Subcutaneous adipose tissue (tissue), 4 donors: ENCODE data around the gene ZNF789. TPM values are rescaled to one million over a fixed set of nuclear protein-coding genes. Genes with fewer than 3 reads are reported as not detected.

Experiments used
- total RNA-seq, 4 donors: library from RNA; depleted of rRNA; stranded (reverse); fragments of >200 nt; gene quantifications; one replicate each; pipeline ENCODE4 v1.1.0, GENCODE V29; 2016
- TF ChIP-seq, protein P1 (sequence below): fragments of 450-650 bp; IDR thresholded peaks from one replicate; pipeline ENCODE4 v1.5.1; 2016; ENCODE audit warnings: low read depth, mild to moderate bottlenecking, control low read depth, antibody characterized with exemption, moderate library complexity

ZNF789 gene
- total RNA-seq, 4 donors from 2014 or later, result 4.5 to 7.3 (median 5.9) TPM

DNA sequence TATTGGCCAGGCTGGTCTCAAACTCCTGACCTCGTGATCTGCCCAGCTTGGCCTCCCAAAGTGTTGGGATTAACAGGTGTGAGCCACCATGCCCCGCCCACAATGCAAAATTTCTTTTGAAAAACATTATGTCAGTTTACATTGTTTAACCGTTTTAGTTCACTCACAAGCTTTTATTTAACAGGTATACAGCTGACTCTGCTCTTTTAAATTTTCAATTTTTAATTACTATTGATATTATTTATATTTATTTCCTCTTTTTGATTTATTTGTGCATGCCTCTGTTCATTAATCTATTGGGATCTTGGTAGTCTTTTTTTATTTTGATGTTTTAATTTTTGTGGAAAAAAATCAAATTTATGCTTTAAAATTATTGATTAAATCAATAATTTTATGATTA lies 48.7 kb downstream of the ZNF789 start:
- TF ChIP-seq, protein P1, sequence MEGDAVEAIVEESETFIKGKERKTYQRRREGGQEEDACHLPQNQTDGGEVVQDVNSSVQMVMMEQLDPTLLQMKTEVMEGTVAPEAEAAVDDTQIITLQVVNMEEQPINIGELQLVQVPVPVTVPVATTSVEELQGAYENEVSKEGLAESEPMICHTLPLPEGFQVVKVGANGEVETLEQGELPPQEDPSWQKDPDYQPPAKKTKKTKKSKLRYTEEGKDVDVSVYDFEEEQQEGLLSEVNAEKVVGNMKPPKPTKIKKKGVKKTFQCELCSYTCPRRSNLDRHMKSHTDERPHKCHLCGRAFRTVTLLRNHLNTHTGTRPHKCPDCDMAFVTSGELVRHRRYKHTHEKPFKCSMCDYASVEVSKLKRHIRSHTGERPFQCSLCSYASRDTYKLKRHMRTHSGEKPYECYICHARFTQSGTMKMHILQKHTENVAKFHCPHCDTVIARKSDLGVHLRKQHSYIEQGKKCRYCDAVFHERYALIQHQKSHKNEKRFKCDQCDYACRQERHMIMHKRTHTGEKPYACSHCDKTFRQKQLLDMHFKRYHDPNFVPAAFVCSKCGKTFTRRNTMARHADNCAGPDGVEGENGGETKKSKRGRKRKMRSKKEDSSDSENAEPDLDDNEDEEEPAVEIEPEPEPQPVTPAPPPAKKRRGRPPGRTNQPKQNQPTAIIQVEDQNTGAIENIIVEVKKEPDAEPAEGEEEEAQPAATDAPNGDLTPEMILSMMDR, result no peak

DNA sequence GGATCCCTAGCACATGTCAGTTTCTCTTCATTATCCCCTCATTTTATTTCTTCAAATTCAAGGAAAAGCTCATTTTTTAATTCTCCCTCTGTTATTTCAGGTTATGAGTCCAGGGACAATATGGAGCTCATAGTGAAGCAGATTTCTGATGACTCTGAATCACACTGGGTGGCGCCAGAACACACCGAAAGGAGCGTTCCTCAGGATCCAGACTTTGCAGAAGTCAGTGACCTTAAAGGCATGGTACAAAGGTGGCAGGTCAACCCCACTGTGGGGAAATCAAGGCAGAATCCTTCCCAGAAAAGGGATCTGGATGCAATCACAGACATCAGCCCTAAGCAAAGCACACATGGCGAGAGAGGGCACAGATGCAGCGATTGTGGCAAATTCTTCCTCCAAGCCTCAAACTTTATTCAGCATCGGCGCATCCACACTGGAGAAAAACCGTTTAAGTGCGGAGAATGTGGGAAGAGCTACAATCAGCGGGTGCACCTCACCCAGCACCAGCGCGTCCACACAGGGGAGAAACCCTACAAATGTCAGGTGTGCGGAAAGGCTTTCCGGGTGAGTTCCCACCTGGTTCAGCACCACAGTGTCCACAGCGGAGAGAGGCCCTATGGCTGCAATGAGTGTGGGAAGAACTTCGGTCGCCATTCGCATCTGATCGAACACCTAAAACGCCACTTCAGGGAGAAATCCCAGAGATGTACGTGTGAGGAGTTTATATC lies 53.2 kb downstream of the ZNF789 start:
- TF ChIP-seq, protein P1, result no peak

DNA sequence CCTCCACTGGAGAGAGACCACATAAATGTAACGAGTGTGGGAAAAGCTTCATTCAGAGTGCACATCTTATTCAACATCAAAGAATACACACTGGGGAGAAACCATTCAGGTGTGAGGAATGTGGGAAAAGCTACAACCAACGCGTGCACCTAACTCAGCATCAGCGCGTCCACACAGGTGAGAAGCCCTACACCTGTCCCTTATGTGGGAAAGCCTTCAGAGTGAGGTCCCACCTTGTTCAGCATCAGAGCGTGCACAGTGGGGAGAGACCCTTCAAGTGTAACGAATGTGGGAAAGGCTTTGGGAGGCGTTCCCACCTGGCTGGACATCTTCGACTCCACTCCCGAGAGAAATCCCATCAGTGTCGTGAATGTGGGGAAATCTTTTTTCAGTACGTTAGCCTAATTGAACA lies 58.7 kb downstream of the ZNF789 start:
- TF ChIP-seq, protein P1, result no peak

DNA sequence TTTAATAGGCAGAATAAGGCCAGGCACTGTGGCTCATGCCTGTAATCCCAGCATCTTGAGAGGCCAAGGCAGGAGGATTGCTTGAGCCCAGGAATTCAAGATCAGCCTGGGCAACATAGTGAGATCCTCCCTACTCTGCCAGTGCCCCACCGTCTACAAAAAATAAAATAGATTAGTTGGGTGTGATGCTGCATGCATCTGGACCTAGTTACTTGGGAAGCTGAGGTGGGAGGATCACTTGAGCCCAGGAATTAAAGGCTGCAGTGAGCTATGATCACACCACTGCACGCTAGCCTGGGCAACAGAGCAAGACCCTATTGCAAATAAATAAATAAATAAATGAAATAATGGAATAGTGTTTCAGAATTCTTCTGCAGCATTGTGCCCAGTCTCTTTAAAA lies 63.0 kb downstream of the ZNF789 start:
- TF ChIP-seq, protein P1, result no peak

Other genes starting within 250 kb of the ZNF789 start
- gene MYH16, start 200.1 kb upstream of the ZNF789 start, total RNA-seq, result not detected
- gene ARPC1A, start 147.0 kb upstream of the ZNF789 start, total RNA-seq, result 100 to 1,000 TPM in 3 of 4 donors, 10 to 100 TPM in 1; 87.2 to 152 (median 113) TPM
- gene ARPC1B, start 98.2 kb upstream of the ZNF789 start, total RNA-seq, result 100 to 1,000 TPM; 133 to 364 (median 178) TPM
- gene PDAP1, start 64.3 kb upstream of the ZNF789 start, total RNA-seq, result 10 to 100 TPM; 34.6 to 88.5 (median 62.6) TPM
- 10 to 100 TPM; 55.5 to 89.0 (median 66.0) TPM for gene BUD31, start 63.9 kb upstream of the ZNF789 start, total RNA-seq
- gene PTCD1, start 34.1 kb upstream of the ZNF789 start, total RNA-seq, result 10 to 100 TPM in 1 of 4 donors, 1 to 10 TPM in 3; 3.7 to 11.9 (median 5.3) TPM
- gene CPSF4, start 33.9 kb upstream of the ZNF789 start, total RNA-seq, result 10 to 100 TPM; 23.2 to 60.7 (median 26.6) TPM
- 100 to 1,000 TPM; 546 to 724 (median 624) TPM for gene ATP5MF, start 6.7 kb upstream of the ZNF789 start, total RNA-seq
- gene ZNF394, start 27.4 kb downstream of the ZNF789 start, total RNA-seq, result 10 to 100 TPM; 24.6 to 42.2 (median 32.0) TPM
- 1 to 10 TPM; 7.0 to 10.0 (median 8.7) TPM for gene ZKSCAN5, start 31.8 kb downstream of the ZNF789 start, total RNA-seq
- gene FAM200A, start 79.2 kb downstream of the ZNF789 start, total RNA-seq, result 1 to 10 TPM; 4.0 to 9.5 (median 6.0) TPM
- gene ZNF655, start 85.8 kb downstream of the ZNF789 start, total RNA-seq, result 100 to 1,000 TPM in 3 of 4 donors, 10 to 100 TPM in 1; 96.0 to 128 (median 108) TPM
- gene TMEM225B, start 125.4 kb downstream of the ZNF789 start, total RNA-seq, result 1 to 10 TPM; 1.1 to 4.0 (median 1.2) TPM
- 10 to 100 TPM; 10.7 to 17.1 (median 13.2) TPM for gene ZSCAN25, start 144.1 kb downstream of the ZNF789 start, total RNA-seq
- 100 to 1,000 TPM in 2 of 4 donors, 10 to 100 TPM in 1, under 1 TPM in 1; 0.88 to 191 (median 58.1) TPM for gene CYP3A5, start 207.1 kb downstream of the ZNF789 start, total RNA-seq